HEK293 (cell line): Measurements from ENCODE around the gene PDZRN3.
A peak's percentile ranks its signal among the peaks of the same experiment; 100 is the strongest.

Experiments
- CTCF ChIA-PET: fragments of 350-600 bp; formaldehyde crosslinking; extraction: SDS; loops from one replicate; lab custom pipeline; 2021; ENCODE audit warnings: antibody characterized with exemption; lab: Yijun Ruan, JAX
- POLR2A ChIA-PET: fragments of 300-600 bp; formaldehyde crosslinking; extraction: SDS; loops from one replicate; lab custom pipeline; 2020; ENCODE audit warnings: antibody characterized with exemption, inconsistent platforms; lab: Yijun Ruan, JAX
- H3K27ac ChIP-seq: fragments of 200-500 bp; sonication (Bioruptor generic); 2 replicates; pipeline ENCODE4 v1.5.1; 2014; ENCODE audit warnings: low read depth, low read length, control low read depth, inconsistent platforms; ENCODE audit errors: extremely low read depth
- H3K36me3 ChIP-seq, 2 experiments: fragments of 200-500 bp in 1 of 2; sonication (Bioruptor generic) in 1 of 2; 1 replicate in 1 of 2; 2 replicates in 1 of 2; pipeline ENCODE4 v1.5.1; 2014 to 2017; ENCODE audit warnings: inconsistent platforms in 2 of 2, low read length in 2 of 2; ENCODE audit not compliant: control insufficient read depth in 2 of 2, insufficient read depth in 1 of 2
- H3K4me1 ChIP-seq: fragments of 200-500 bp; sonication (Bioruptor generic); 2 replicates; pipeline ENCODE4 v1.5.1; 2014; ENCODE audit warnings: mild to moderate bottlenecking, low read length, inconsistent platforms; ENCODE audit not compliant: control insufficient read depth, insufficient read depth
- H3K4me3 ChIP-seq: 2 replicates; pipeline ENCODE4 v1.5.1; 2011; ENCODE audit warnings: low read depth, mild to moderate bottlenecking, control low read depth, low read length, moderate library complexity
- H3K9me3 ChIP-seq: fragments of 200-500 bp; sonication (Bioruptor generic); 2 replicates; pipeline ENCODE4 v1.5.1; 2014; ENCODE audit warnings: low read depth, low read length, inconsistent platforms; ENCODE audit not compliant: control insufficient read depth, insufficient read depth
- BCL11A ChIP-seq: fragments of 450-650 bp; formaldehyde crosslinking; IDR thresholded peaks from 2 replicates; pipeline ENCODE4 v1.5.1; 2016; ENCODE audit warnings: low read depth, missing biosample characterization, missing genetic modification characterization
- MYNN ChIP-seq: fragments of 450-650 bp; formaldehyde crosslinking; IDR thresholded peaks from 2 replicates; pipeline ENCODE4 v1.5.1; 2016; ENCODE audit warnings: missing biosample characterization, missing genetic modification characterization, borderline replicate concordance
- SCRT2 ChIP-seq: fragments of 450-650 bp; formaldehyde crosslinking; IDR thresholded peaks from 2 replicates; pipeline ENCODE4 v1.5.1; 2016; ENCODE audit warnings: missing biosample characterization, missing genetic modification characterization
- ZNF133 ChIP-seq: fragments of 450-650 bp; formaldehyde crosslinking; IDR thresholded peaks from 2 replicates; pipeline ENCODE4 v1.5.1; 2016; ENCODE audit warnings: missing biosample characterization, missing genetic modification characterization
- ZNF157 ChIP-seq: fragments of 450-650 bp; formaldehyde crosslinking; IDR thresholded peaks from 2 replicates; pipeline ENCODE4 v1.5.1; 2016; ENCODE audit warnings: missing biosample characterization, missing genetic modification characterization
- ZNF214 ChIP-seq: fragments of 450-650 bp; formaldehyde crosslinking; IDR thresholded peaks from 2 replicates; pipeline ENCODE4 v1.5.1; 2017; ENCODE audit warnings: missing biosample characterization, mild to moderate bottlenecking, missing genetic modification characterization, borderline replicate concordance
- ZNF221 ChIP-seq: fragments of 450-650 bp; formaldehyde crosslinking; IDR thresholded peaks from 2 replicates; pipeline ENCODE4 v1.5.1; 2017; ENCODE audit warnings: missing biosample characterization, missing genetic modification characterization, borderline replicate concordance
- ZNF530 ChIP-seq: fragments of 450-650 bp; formaldehyde crosslinking; IDR thresholded peaks from 2 replicates; pipeline ENCODE4 v1.5.1; 2016; ENCODE audit warnings: low read depth, missing biosample characterization, missing genetic modification characterization
- ZNF544 ChIP-seq: fragments of 450-650 bp; formaldehyde crosslinking; IDR thresholded peaks from 2 replicates; pipeline ENCODE4 v1.5.0; 2017; ENCODE audit warnings: missing biosample characterization, missing genetic modification characterization
- ZNF600 ChIP-seq: fragments of 450-650 bp; formaldehyde crosslinking; IDR thresholded peaks from 2 replicates; pipeline ENCODE4 v1.5.1; 2016; ENCODE audit warnings: missing biosample characterization, missing genetic modification characterization
- ZSCAN16 ChIP-seq: fragments of 450-650 bp; formaldehyde crosslinking; IDR thresholded peaks from 2 replicates; pipeline ENCODE4 v1.5.1; 2016; ENCODE audit warnings: missing biosample characterization, missing genetic modification characterization
- TF ChIP-seq, protein P1 (sequence below): fragments of 450-650 bp; formaldehyde crosslinking; IDR thresholded peaks from 2 replicates; pipeline ENCODE4; 2016; ENCODE audit warnings: missing biosample characterization, missing genetic modification characterization
- TF ChIP-seq, protein P2 (sequence below): fragments of 450-650 bp; formaldehyde crosslinking; IDR thresholded peaks from 2 replicates; pipeline ENCODE4 v1.5.1; 2016; ENCODE audit warnings: missing biosample characterization, missing genetic modification characterization
- TF ChIP-seq, protein P3 (sequence below): fragments of 450-650 bp; formaldehyde crosslinking; IDR thresholded peaks from 2 replicates; pipeline ENCODE4 v1.5.1; 2016; ENCODE audit warnings: missing biosample characterization, missing genetic modification characterization

PDZRN3 gene

DNA sequence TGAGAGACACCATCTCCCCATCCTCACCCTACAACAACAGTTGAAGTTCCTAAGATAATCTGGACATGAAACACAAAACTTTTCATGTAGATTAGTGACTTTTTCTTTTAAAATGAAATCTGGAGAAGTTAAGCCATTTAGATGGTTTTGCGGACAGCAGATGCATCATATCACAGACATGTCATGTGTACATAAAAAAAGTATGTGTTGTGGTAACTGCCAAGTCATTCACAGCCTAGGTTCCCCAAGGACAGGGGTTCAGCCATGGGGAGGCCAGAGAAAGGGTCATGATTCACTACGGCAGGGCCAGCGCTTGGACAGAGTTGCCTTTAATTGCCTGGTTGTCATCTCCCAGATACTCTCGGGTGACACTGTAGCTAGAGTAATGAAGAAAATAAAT, 163.2 kb downstream of the PDZRN3 start (continued):
- TF ChIP-seq, protein P1, sequence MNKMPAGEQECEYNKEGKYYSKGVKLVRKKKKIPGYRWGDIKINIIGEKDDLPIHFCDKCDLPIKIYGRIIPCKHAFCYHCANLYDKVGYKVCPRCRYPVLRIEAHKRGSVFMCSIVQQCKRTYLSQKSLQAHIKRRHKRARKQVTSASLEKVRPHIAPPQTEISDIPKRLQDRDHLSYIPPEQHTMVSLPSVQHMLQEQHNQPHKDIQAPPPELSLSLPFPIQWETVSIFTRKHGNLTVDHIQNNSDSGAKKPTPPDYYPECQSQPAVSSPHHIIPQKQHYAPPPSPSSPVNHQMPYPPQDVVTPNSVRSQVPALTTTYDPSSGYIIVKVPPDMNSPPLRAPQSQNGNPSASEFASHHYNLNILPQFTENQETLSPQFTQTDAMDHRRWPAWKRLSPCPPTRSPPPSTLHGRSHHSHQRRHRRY (tag by site-specific recombination) = no peak

DNA sequence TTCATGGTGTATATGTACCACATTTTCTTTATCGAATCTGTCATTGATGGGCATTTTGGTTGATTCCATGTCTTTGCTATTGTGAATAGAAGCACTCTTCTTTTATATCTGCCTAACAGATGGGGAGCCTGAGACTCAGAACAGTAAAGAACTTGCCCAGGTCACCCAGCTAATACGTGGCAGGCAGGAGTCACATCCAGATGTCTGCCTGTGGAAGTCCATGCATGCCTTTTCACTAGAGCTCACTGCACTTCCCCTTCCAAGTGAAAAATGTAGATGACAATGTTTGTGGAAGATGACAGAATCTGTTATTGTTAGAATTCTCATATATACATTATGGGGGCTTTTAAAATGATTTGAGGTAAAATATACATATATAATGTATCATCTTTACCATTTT, 165.0 kb downstream of the PDZRN3 start:
- ChIA-PET CTCF (no interaction called here), POLR2A (no interaction called here)
- no peaks in the 10 kb centered on the region for H3K4me1 ChIP-seq
- TF ChIP-seq ZNF600 (tag by site-specific recombination) (no peak), ZNF544 (tag by site-specific recombination) (no peak), ZNF530 (tag by site-specific recombination) (no peak), ZNF214 (no peak), ZNF133 (no peak)
- TF ChIP-seq, protein P2, sequence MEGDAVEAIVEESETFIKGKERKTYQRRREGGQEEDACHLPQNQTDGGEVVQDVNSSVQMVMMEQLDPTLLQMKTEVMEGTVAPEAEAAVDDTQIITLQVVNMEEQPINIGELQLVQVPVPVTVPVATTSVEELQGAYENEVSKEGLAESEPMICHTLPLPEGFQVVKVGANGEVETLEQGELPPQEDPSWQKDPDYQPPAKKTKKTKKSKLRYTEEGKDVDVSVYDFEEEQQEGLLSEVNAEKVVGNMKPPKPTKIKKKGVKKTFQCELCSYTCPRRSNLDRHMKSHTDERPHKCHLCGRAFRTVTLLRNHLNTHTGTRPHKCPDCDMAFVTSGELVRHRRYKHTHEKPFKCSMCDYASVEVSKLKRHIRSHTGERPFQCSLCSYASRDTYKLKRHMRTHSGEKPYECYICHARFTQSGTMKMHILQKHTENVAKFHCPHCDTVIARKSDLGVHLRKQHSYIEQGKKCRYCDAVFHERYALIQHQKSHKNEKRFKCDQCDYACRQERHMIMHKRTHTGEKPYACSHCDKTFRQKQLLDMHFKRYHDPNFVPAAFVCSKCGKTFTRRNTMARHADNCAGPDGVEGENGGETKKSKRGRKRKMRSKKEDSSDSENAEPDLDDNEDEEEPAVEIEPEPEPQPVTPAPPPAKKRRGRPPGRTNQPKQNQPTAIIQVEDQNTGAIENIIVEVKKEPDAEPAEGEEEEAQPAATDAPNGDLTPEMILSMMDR (tag by site-specific recombination) = no peak
- H3K4me3 ChIP-seq = no peak overlapping the region
- no peaks in the 10 kb centered on the region for H3K36me3 ChIP-seq
- no peaks in the 10 kb centered on the region for H3K9me3 ChIP-seq
- no peak overlapping the region for H3K27ac ChIP-seq

DNA sequence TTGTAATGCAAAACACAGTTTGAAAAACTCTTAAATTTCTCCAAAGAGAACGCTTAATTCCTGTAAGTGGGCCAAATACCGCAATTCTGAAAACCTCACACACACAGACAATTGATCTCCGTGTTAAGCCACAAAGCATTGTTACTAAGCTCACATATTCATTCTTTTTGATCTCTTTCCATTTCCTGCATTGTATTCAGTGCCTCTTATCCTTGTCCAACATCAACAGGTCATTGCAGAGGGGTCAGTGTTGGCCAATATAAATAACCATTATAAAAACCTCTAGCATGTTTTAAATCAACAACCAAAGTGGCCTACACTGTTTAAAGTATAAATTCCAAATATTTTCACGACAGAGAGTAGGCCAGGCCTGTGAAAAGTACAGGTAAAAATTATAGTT, 171.1 kb downstream of the PDZRN3 start:
- ChIA-PET CTCF (interaction anchor here (0.6 to 0.8 kb wide), 3 partner anchors 49 to 545 kb away, joined by 3 read pairs; no protein-coding TSS in a partner anchor), POLR2A (no interaction called here)
- Histone ChIP-seq H3K36me3 (no peaks in the 10 kb centered on the region), H3K27ac (no peak overlapping the region), H3K9me3 (no peaks in the 10 kb centered on the region), H3K4me3 (no peak overlapping the region), H3K4me1 (no peaks in the 10 kb centered on the region)
- TF ChIP-seq ZNF157 (tag by site-specific recombination) (no peak), SCRT2 (tag by site-specific recombination) (0 out of 2 replicates have a peak, but pooled peaks have one; percentile 30)

DNA sequence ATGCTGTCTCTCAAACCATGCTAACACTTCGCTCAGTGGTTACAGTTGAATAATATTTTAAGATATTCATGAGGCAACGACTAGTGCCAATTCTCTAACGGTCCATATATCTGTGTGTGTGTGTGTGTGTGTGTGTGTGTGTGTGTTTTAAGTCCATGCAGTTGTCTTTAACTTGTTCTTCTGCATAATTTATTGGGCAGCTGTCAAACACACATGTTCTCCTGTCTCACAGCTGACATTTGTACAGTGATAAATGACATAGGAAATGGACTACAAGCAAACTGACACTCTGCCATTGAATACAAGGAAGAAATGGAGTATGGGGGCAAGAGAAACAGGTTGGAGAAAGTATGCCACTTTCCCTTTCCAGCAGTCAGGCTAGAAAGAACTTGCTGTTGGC, 172.0 kb downstream of the PDZRN3 start:
- ChIA-PET POLR2A (no interaction called here), CTCF (no interaction called here)
- no peaks in the 10 kb centered on the region for H3K4me1 ChIP-seq
- H3K27ac ChIP-seq = no peak overlapping the region
- TF ChIP-seq, protein P3, sequence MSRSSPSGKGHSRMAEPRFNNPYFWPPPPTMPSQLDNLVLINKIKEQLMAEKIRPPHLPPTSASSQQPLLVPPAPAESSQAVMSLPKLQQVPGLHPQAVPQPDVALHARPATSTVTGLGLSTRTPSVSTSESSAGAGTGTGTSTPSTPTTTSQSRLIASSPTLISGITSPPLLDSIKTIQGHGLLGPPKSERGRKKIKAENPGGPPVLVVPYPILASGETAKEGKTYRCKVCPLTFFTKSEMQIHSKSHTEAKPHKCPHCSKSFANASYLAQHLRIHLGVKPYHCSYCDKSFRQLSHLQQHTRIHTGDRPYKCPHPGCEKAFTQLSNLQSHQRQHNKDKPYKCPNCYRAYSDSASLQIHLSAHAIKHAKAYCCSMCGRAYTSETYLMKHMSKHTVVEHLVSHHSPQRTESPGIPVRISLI (tag by site-specific recombination) = no peak
- TF ChIP-seq BCL11A (tag by site-specific recombination) (no peak), MYNN (no peak), ZNF221 (no peak), ZSCAN16 (tag by site-specific recombination) (no peak)
- H3K4me3 ChIP-seq = no peak overlapping the region
- no peaks in the 10 kb centered on the region for H3K36me3 ChIP-seq
- no peaks in the 10 kb centered on the region for H3K9me3 ChIP-seq
